GM18951 (cell line): ENCODE data around the gene FBXO21.
"Not testable (repeated sequence)": the region's sequence is repeated elsewhere in the genome, so short reads cannot be mapped to it uniquely, and the experiment has no call there.

Experiments
- POLR2A ChIP-seq: IDR thresholded peaks from 4 replicates; pipeline ENCODE4 v1.6.1; 2011; ENCODE audit warnings: mild to moderate bottlenecking; ENCODE audit not compliant: insufficient read length, insufficient read depth; ENCODE audit errors: extremely low read depth
- in situ Hi-C: fragments of 300-500 bp; cut with MboI; formaldehyde crosslinking; loops from one replicate; pipeline ENCODE4 v1.12.0; 2022; ENCODE audit warnings: low sequenced_read_pairs, mixed read lengths, inconsistent platforms; ENCODE audit not compliant: unreplicated experiment

The FBXO21 gene

DNA sequence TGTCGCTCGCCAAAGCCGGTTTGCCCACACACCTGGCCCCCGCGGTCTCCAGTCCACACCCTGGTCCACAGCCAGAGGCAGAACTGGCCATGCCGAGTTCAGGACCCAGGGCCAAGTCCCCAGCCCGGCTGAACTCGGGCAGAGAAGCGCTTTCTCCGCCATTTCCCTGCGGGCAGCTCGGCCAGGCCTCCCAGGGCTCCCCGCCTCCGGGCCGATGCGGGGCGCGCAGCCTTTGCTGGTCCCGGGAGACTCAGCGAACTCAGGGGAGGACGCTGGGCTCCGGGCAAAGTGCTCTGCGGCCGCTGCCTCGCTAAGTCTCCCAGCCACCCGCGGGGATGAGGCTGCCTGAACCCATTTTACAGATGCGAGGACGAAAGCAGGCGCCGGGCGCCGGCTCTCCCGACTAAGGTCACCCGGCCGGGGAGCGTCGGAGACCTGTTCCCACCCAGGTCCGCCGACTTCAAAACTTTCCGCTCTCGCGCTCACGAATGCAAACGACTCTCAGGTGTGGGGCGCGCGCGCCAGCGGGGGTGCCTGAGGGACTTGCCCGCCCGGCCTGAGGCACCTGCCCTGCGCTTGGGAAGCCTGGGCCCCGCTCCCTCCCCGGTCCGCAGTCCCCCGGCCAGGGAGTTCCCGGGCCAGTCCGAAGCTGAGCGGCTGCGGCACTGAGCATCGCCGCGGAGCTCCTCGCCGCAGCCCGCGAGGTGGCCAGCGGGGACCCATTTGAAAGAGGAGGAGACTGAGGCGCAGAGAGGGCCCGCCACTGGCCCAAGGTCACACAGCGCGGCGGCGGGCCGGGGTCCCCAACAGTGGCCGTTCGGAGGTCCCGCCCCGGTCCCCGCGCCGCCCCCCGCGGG lies 91.7 kb downstream of the FBXO21 start:
- in situ Hi-C loops, result no loop called here

DNA sequence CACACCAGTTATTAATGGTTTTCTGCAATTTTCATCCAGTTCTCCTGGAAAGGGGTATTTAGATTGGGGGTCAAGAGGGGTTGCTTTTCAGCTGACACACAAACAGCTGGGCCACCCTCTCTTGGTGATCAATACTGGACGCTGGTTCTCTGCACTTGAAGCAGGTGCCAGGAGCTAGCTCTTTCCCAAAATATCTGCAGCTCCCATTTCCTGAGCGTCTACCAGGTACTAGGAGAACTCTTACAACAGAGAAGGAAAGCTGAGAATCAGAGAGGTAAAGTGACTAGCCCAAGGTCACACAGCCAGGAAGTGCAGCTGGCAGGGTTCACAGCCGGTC lies 92.3 kb downstream of the FBXO21 start:
- in situ Hi-C loops, result no loop called here
- no peak for TF ChIP-seq POLR2A

More for the DNA sequence above, 91.7 kb downstream of the FBXO21 start:
- no peak for TF ChIP-seq POLR2A

DNA sequence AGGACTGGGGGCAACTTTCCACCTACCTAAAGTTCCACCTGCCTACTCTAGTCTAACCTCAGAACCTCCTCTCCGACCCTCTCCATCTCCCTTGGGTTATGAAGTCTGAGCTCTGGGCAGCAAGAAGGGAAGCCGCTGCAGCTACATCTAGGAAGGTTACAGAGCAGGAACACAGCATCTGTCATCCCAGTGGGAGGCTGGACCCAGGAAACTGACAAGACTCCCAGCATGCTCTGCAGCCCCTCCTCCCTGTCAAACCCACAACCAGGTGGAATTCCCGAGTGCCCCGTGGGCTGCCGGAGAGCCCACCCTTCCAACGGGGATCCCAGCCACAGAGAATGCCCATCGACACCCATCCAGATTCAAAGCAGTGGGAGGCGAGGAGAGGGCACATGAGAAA lies 93.1 kb downstream of the FBXO21 start:
- in situ Hi-C loops, result no loop called here
- TF ChIP-seq POLR2A, result no peak

DNA sequence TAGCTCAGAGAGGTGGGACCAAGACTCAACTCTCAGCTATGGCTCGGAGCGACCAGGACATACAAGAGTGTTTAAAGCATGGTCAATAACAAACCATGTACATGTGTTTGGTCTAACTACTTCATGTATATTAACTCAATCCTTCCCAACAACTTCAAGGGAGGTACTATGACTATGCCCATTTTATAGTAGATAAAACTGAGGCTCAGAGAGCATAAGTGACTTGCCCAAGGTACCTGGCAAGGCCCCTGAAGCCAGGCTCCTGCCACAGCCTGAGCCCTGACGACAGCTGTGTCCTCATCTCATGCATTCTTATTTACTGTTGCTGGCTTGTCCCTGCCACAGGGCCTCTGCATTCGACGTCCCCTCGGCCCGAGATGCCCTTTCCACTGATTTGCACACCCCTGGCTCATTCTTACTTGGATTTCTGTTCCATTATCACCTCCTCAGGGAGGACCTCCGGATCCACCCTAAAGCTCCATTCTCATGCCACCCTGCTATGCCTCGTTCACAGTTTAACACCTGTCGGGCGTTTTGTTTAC lies 93.7 kb downstream of the FBXO21 start:
- in situ Hi-C loops, result no loop called here
- no peak for TF ChIP-seq POLR2A

DNA sequence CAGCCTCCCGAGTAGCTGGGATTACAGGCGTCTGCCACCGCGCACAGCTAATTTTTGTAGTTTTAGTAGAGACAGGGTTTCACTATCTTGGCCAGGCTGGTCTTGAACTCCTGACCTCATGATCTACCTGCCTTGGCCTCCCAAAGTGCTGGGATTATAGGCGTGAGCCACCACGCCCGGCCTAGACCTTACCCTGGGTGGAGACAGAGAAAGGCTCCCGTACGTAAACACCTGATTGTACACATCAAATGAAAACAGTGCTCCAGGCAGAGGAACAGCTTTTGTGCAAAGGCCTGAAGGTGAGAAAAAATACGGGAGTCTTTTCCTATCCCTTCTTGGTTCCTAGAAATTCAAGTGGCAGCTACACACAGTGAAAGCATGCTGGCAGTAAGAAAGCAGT lies 95.1 kb downstream of the FBXO21 start:
- in situ Hi-C loops, result not testable (repeated sequence)

DNA sequence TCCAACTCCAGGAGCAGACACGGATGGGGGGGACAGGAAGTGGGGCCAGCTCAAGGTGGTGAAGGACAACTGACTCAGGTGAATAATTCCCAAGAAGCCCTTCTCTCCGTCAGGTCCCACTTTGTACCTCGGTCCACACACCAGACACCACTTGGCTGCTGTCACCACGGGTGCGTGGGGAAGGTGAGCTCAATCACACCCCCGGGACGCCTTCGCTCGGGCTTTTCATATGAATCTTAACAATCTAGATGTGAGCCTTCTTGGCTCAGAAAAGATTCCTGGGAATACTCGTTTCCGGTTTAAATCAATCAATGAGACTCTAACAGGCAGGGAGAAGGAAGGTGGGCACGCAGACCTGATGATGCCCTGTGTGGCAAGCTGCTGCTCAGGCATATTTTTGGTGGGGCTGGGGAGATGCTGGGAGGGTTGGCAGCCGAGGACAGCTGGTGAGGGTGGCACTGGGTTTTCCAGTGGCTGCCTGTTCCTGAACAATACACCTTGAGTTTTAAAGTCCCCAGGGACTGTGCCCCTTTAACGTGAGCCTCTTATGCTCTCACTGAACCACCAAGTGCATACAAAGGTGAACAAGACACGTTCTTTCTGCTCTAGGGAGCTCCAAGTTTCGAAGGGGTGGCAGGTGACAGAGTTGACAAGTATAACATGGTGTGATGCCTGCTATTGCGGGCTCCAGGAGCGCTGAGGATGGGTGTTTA lies 96.2 kb downstream of the FBXO21 start:
- no peak for TF ChIP-seq POLR2A
- in situ Hi-C loops, result no loop called here

DNA sequence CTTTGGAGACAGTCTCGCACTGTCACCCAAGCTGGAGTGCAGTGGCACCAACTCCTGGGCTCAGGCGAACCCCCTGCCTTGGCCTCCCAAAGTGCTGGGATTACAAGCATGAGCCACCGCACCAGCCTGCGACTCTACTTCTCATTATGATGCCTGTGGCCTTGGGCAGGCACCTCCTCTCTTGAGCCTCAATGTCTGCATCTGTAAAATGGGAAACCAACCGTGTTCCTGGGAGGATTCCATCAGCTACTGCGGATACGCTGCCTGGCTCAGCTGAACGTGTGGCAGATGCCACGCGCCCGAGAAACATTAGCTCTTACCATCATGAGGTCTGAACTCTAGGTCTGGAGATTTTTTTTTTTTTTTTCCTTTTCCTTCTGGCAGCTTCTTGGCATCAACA lies 96.8 kb downstream of the FBXO21 start:
- in situ Hi-C loops, result no loop called here

DNA sequence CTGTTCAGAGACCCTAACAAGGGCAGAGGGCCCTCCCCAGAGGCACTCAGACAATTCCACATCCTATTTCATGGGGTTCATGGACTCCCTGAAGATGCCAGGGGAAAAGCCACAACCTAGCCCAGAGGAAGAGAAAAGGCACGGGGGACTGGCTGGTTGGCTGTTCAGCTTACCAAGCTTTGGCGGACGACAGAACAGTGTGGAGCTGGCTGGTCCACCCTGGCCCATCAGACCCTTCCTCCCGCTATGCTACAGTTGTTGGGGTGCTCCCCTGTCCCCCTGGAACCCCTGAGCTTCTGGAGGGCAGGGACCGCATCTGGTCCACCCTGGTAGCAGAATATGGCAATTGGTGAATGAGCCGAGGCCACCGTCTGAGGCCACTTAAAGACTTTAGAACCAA lies 97.4 kb downstream of the FBXO21 start:
- no peak for TF ChIP-seq POLR2A
- in situ Hi-C loops, result no loop called here

More for the DNA sequence above, 96.8 kb downstream of the FBXO21 start:
- no peak for TF ChIP-seq POLR2A

DNA sequence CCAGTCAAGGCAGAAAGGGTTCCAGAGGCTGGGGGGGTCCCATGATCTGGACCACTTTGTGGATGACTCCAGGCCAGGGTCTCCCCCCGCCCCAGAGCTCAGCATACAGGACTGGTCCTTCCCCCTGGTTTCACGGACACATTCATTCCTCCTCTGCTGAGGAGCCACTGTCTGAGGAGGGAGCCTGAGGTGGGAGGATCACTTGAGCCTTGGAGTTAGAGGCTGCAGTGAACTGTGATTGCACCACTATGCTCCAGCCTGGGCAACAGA lies 97.8 kb downstream of the FBXO21 start:
- TF ChIP-seq POLR2A, result no peak

More for the DNA sequence above, 97.8 kb downstream of the FBXO21 start:
- in situ Hi-C loops, result no loop called here
